HEK293 (cell line): ENCODE measurements around the gene SBSN.

ENCODE experiments used
- CTCF ChIA-PET: fragments of 350-600 bp; formaldehyde crosslinking; extraction: SDS; loops from one replicate; lab custom pipeline; 2021; ENCODE audit warnings: antibody characterized with exemption; lab: Yijun Ruan, JAX
- POLR2A ChIA-PET: fragments of 300-600 bp; formaldehyde crosslinking; extraction: SDS; loops from one replicate; lab custom pipeline; 2020; ENCODE audit warnings: antibody characterized with exemption, inconsistent platforms; lab: Yijun Ruan, JAX
- H3K27ac ChIP-seq: fragments of 200-500 bp; sonication (Bioruptor generic); 2 replicates; pipeline ENCODE4 v1.5.1; 2014; ENCODE audit warnings: low read depth, low read length, control low read depth, inconsistent platforms; ENCODE audit errors: extremely low read depth
- H3K36me3 ChIP-seq, 2 experiments: fragments of 200-500 bp in 1 of 2; sonication (Bioruptor generic) in 1 of 2; 1 replicate in 1 of 2; 2 replicates in 1 of 2; pipeline ENCODE4 v1.5.1; 2014 to 2017; ENCODE audit warnings: inconsistent platforms in 2 of 2, low read length in 2 of 2; ENCODE audit not compliant: control insufficient read depth in 2 of 2, insufficient read depth in 1 of 2
- H3K4me1 ChIP-seq: fragments of 200-500 bp; sonication (Bioruptor generic); 2 replicates; pipeline ENCODE4 v1.5.1; 2014; ENCODE audit warnings: mild to moderate bottlenecking, low read length, inconsistent platforms; ENCODE audit not compliant: control insufficient read depth, insufficient read depth
- H3K4me3 ChIP-seq: 2 replicates; pipeline ENCODE4 v1.5.1; 2011; ENCODE audit warnings: low read depth, mild to moderate bottlenecking, control low read depth, low read length, moderate library complexity
- H3K9me3 ChIP-seq: fragments of 200-500 bp; sonication (Bioruptor generic); 2 replicates; pipeline ENCODE4 v1.5.1; 2014; ENCODE audit warnings: low read depth, low read length, inconsistent platforms; ENCODE audit not compliant: control insufficient read depth, insufficient read depth
- EGR2 ChIP-seq: fragments of 450-650 bp; formaldehyde crosslinking; IDR thresholded peaks from 2 replicates; pipeline ENCODE4 v1.5.1; 2016; ENCODE audit warnings: low read depth, missing biosample characterization, missing genetic modification characterization
- HOXA7 ChIP-seq: sonication (generic); formaldehyde crosslinking; IDR thresholded peaks from 2 replicates; pipeline ENCODE4 v1.8.1; 2022; ENCODE audit warnings: missing genetic modification reagents, borderline replicate concordance
- IKZF3 ChIP-seq: fragments of 450-650 bp; IDR thresholded peaks from 2 replicates; pipeline ENCODE4 v1.5.0; 2018; ENCODE audit warnings: missing biosample characterization, mild to moderate bottlenecking, missing genetic modification characterization, moderate library complexity
- KLF1 ChIP-seq: fragments of 450-650 bp; formaldehyde crosslinking; IDR thresholded peaks from 2 replicates; pipeline ENCODE4 v1.5.1; 2016; ENCODE audit warnings: missing biosample characterization, missing genetic modification characterization
- KLF8 ChIP-seq: fragments of 450-650 bp; formaldehyde crosslinking; IDR thresholded peaks from 2 replicates; pipeline ENCODE4 v1.5.1; 2016; ENCODE audit warnings: missing biosample characterization, missing genetic modification characterization
- OSR2 ChIP-seq: fragments of 450-650 bp; formaldehyde crosslinking; IDR thresholded peaks from 2 replicates; pipeline ENCODE4 v1.5.1; 2016; ENCODE audit warnings: missing biosample characterization, missing genetic modification characterization
- SP2 ChIP-seq: fragments of 450-650 bp; formaldehyde crosslinking; IDR thresholded peaks from 2 replicates; pipeline ENCODE4 v1.5.1; 2016; ENCODE audit warnings: missing biosample characterization, missing genetic modification characterization
- YY2 ChIP-seq: fragments of 450-650 bp; formaldehyde crosslinking; IDR thresholded peaks from 2 replicates; pipeline ENCODE4 v1.5.1; 2016; ENCODE audit warnings: missing biosample characterization, missing genetic modification characterization
- ZBTB17 ChIP-seq: fragments of 450-650 bp; formaldehyde crosslinking; IDR thresholded peaks from 2 replicates; pipeline ENCODE4 v1.5.1; 2016; ENCODE audit warnings: missing biosample characterization, missing genetic modification characterization
- ZBTB21 ChIP-seq: fragments of 450-650 bp; formaldehyde crosslinking; IDR thresholded peaks from 2 replicates; pipeline ENCODE4 v1.5.1; 2017; ENCODE audit warnings: missing biosample characterization, missing genetic modification characterization
- ZFHX2 ChIP-seq: fragments of 450-650 bp; formaldehyde crosslinking; conservative IDR thresholded peaks from 2 replicates; pipeline ENCODE4 v1.5.1; 2016; ENCODE audit warnings: missing biosample characterization, missing genetic modification characterization
- ZFP37 ChIP-seq: fragments of 450-650 bp; formaldehyde crosslinking; IDR thresholded peaks from 2 replicates; pipeline ENCODE4 v1.5.1; 2016; ENCODE audit warnings: missing biosample characterization, missing genetic modification characterization
- ZNF132 ChIP-seq: fragments of 450-650 bp; formaldehyde crosslinking; IDR thresholded peaks from 2 replicates; pipeline ENCODE4 v1.5.1; 2017; ENCODE audit warnings: missing biosample characterization, missing genetic modification characterization, borderline replicate concordance
- ZNF138 ChIP-seq: fragments of 450-650 bp; formaldehyde crosslinking; IDR thresholded peaks from 2 replicates; pipeline ENCODE4 v1.5.1; 2016; ENCODE audit warnings: missing biosample characterization, missing genetic modification characterization, borderline replicate concordance
- ZNF146 ChIP-seq: fragments of 450-650 bp; formaldehyde crosslinking; IDR thresholded peaks from 2 replicates; pipeline ENCODE4 v1.5.1; 2016; ENCODE audit warnings: missing biosample characterization, missing genetic modification characterization
- ZNF157 ChIP-seq: fragments of 450-650 bp; formaldehyde crosslinking; IDR thresholded peaks from 2 replicates; pipeline ENCODE4 v1.5.1; 2016; ENCODE audit warnings: missing biosample characterization, missing genetic modification characterization
- ZNF19 ChIP-seq: fragments of 450-650 bp; formaldehyde crosslinking; IDR thresholded peaks from 2 replicates; pipeline ENCODE4; 2016; ENCODE audit warnings: missing biosample characterization, missing genetic modification characterization, low read depth
- ZNF211 ChIP-seq: fragments of 450-650 bp; formaldehyde crosslinking; IDR thresholded peaks from 2 replicates; pipeline ENCODE4 v1.5.1; 2016; ENCODE audit warnings: low read depth, missing biosample characterization, missing genetic modification characterization
- ZNF366 ChIP-seq: fragments of 450-650 bp; formaldehyde crosslinking; conservative IDR thresholded peaks from 2 replicates; pipeline ENCODE4 v1.5.1; 2016; ENCODE audit warnings: missing biosample characterization, missing genetic modification characterization
- ZNF423 ChIP-seq: fragments of 450-650 bp; formaldehyde crosslinking; IDR thresholded peaks from 2 replicates; pipeline ENCODE4 v1.5.1; 2016; ENCODE audit warnings: missing biosample characterization, missing genetic modification characterization
- ZNF433 ChIP-seq: fragments of 450-650 bp; formaldehyde crosslinking; IDR thresholded peaks from 2 replicates; pipeline ENCODE4 v1.5.1; 2016; ENCODE audit warnings: missing biosample characterization, missing genetic modification characterization, low read depth
- ZNF473 ChIP-seq: fragments of 450-650 bp; formaldehyde crosslinking; IDR thresholded peaks from 2 replicates; pipeline ENCODE4 v1.5.1; 2017; ENCODE audit warnings: missing biosample characterization, missing genetic modification characterization
- ZNF518A ChIP-seq: fragments of 450-650 bp; formaldehyde crosslinking; conservative IDR thresholded peaks from 2 replicates; pipeline ENCODE4 v1.5.1; 2016; ENCODE audit warnings: low read depth, missing biosample characterization, missing genetic modification characterization
- ZNF521 ChIP-seq: fragments of 450-650 bp; formaldehyde crosslinking; IDR thresholded peaks from 2 replicates; pipeline ENCODE4 v1.5.1; 2017; ENCODE audit warnings: missing biosample characterization, mild to moderate bottlenecking, missing genetic modification characterization
- ZNF558 ChIP-seq: fragments of 450-650 bp; formaldehyde crosslinking; IDR thresholded peaks from 2 replicates; pipeline ENCODE4 v1.5.1; 2016; ENCODE audit warnings: missing biosample characterization, missing genetic modification characterization
- ZNF560 ChIP-seq: fragments of 450-650 bp; formaldehyde crosslinking; IDR thresholded peaks from 2 replicates; pipeline ENCODE4 v1.5.1; 2017; ENCODE audit warnings: missing biosample characterization, missing genetic modification characterization, borderline replicate concordance
- ZNF629 ChIP-seq: fragments of 450-650 bp; formaldehyde crosslinking; IDR thresholded peaks from 2 replicates; pipeline ENCODE4 v1.5.1; 2017; ENCODE audit warnings: missing biosample characterization, missing genetic modification characterization
- ZNF658 ChIP-seq: fragments of 450-650 bp; formaldehyde crosslinking; IDR thresholded peaks from 2 replicates; pipeline ENCODE4; 2016; ENCODE audit warnings: missing biosample characterization, missing genetic modification characterization
- ZNF660 ChIP-seq: fragments of 450-650 bp; IDR thresholded peaks from 2 replicates; pipeline ENCODE4 v1.5.1; 2018; ENCODE audit warnings: missing biosample characterization, mild to moderate bottlenecking, missing genetic modification characterization
- ZNF792 ChIP-seq: fragments of 450-650 bp; formaldehyde crosslinking; IDR thresholded peaks from 2 replicates; pipeline ENCODE4 v1.5.1; 2016; ENCODE audit warnings: missing biosample characterization, missing genetic modification characterization
- ZNF830 ChIP-seq: fragments of 450-650 bp; IDR thresholded peaks from 2 replicates; pipeline ENCODE4 v1.5.0; 2018; ENCODE audit warnings: missing biosample characterization, missing genetic modification characterization, low read depth, mild to moderate bottlenecking, moderate library complexity
- ZNF837 ChIP-seq: fragments of 450-650 bp; formaldehyde crosslinking; IDR thresholded peaks from 2 replicates; pipeline ENCODE4 v1.5.1; 2016; ENCODE audit warnings: missing biosample characterization, missing genetic modification characterization
- TF ChIP-seq, protein P1 (sequence below): fragments of 450-650 bp; formaldehyde crosslinking; IDR thresholded peaks from 2 replicates; pipeline ENCODE4 v1.5.1; 2016; ENCODE audit warnings: missing biosample characterization, missing genetic modification characterization

The SBSN gene

GRCh38 chr19:35563207-35563829, 35.2 kb upstream of the SBSN start, which contains the start of gene ATP4A (continued):
- TF ChIP-seq ZNF560 (tag by site-specific recombination) (no peak), ZNF138 (no peak), ZFP37 (tag by site-specific recombination) (no peak), ZBTB21 (tag by site-specific recombination) (no peak), ZNF837 (no peak), ZNF521 (tag by site-specific recombination) (no peak), ZNF518A (no peak), IKZF3 (tag by site-specific recombination) (no peak), ZNF629 (tag by site-specific recombination) (no peak), ZNF830 (tag by site-specific recombination) (no peak), ZNF366 (tag by site-specific recombination) (peak; percentile 76), ZNF146 (no peak), ZNF211 (tag by site-specific recombination) (no peak), YY2 (no peak), SP2 (tag by site-specific recombination) (0 out of 2 replicates have a peak, but pooled peaks have one; percentile 12), ZFHX2 (tag by site-specific recombination) (peak; percentile 56), EGR2 (tag by site-specific recombination) (peak; percentile 64; the same call in 1 of the 2 replicates), KLF1 (tag by site-specific recombination) (no peak), KLF8 (tag by site-specific recombination) (no peak), OSR2 (no peak), ZNF558 (tag by site-specific recombination) (no peak), ZNF132 (tag by site-specific recombination) (no peak), ZNF658 (tag by site-specific recombination) (no peak), ZNF660 (no peak), ZNF423 (tag by site-specific recombination) (no peak)

DNA sequence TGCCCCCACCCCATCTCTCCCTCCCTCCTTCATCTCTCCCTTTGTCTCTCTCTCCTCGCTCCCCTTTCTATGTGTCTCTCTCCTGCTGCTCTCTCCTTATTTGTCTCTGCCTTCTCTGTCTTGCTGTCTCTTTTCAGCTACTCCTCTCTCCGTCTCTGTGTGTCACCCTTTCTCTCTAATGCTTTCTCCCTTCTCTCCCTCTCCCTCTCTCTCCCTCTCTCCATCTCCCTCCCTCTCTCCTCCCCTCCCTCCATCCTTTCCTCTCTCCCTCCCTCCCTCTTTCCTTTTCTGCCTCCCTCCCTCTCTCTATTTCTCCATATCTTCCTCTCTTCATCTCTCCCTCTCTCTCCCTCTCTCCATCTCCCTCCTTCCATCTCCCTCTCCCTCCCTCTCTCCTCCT, 34.7 kb upstream of the SBSN start:
- Histone ChIP-seq H3K4me3 (no peak overlapping the region), H3K27ac (no peak overlapping the region), H3K4me1 (peaks cover 10% of the 10 kb centered on the region), H3K36me3 (no peaks in the 10 kb centered on the region), H3K9me3 (no peaks in the 10 kb centered on the region; the same call in 1 of the 2 replicates)
- POLR2A ChIA-PET, result interaction anchor here (0.6 to 0.7 kb wide), 2 partner anchors 14 to 95 kb away, joined by 3 read pairs; no protein-coding TSS in a partner anchor
- CTCF ChIA-PET, result interaction anchor here (0.6 to 1.3 kb wide), 6 partner anchors 13 to 210 kb away, joined by 3 to 9 read pairs (median 4); no protein-coding TSS in a partner anchor
- TF ChIP-seq ZNF366 (tag by site-specific recombination) (peak; percentile 99), ZNF433 (tag by site-specific recombination) (no peak), ZNF19 (tag by site-specific recombination) (no peak), ZNF473 (peak; percentile 76), ZNF157 (tag by site-specific recombination) (0 out of 2 replicates have a peak, but pooled peaks have one; percentile 21), HOXA7 (CRISPR knock-in tag) (no peak), ZBTB17 (tag by site-specific recombination) (0 out of 2 replicates have a peak, but pooled peaks have one; percentile 24), ZNF792 (tag by site-specific recombination) (no peak)
- TF ChIP-seq, protein P1, sequence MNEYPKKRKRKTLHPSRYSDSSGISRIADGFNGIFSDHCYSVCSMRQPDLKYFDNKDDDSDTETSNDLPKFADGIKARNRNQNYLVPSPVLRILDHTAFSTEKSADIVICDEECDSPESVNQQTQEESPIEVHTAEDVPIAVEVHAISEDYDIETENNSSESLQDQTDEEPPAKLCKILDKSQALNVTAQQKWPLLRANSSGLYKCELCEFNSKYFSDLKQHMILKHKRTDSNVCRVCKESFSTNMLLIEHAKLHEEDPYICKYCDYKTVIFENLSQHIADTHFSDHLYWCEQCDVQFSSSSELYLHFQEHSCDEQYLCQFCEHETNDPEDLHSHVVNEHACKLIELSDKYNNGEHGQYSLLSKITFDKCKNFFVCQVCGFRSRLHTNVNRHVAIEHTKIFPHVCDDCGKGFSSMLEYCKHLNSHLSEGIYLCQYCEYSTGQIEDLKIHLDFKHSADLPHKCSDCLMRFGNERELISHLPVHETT, result no peak
